WTC11 (cell line): Measurements from ENCODE around the gene CEACAM3.

Source experiments
- ETV6 ChIP-seq: sonication (generic); formaldehyde crosslinking; IDR thresholded peaks from 2 replicates; pipeline ENCODE4 v1.8.1; 2022; ENCODE audit warnings: mild to moderate bottlenecking, missing genetic modification reagents
- NFATC4 ChIP-seq: fragments of 250-450 bp; sonication (Bioruptor Pico); IDR thresholded peaks from 2 replicates; pipeline ENCODE4 v1.9.0; 2021; ENCODE audit warnings: mild to moderate bottlenecking
- NR2C2 ChIP-seq: sonication (generic); formaldehyde crosslinking; IDR thresholded peaks from 2 replicates; pipeline ENCODE4 v1.8.0; 2022; ENCODE audit warnings: mild to moderate bottlenecking, missing genetic modification reagents
- SMAD3 ChIP-seq: sonication (generic); formaldehyde crosslinking; IDR thresholded peaks from 2 replicates; pipeline ENCODE4 v1.8.0; 2022; ENCODE audit warnings: missing genetic modification reagents, mild to moderate bottlenecking, borderline replicate concordance
- SP1 ChIP-seq: sonication (generic); formaldehyde crosslinking; conservative IDR thresholded peaks from 2 replicates; pipeline ENCODE4 v1.8.1; 2022; ENCODE audit warnings: missing genetic modification reagents
- TEAD1 ChIP-seq: sonication (generic); formaldehyde crosslinking; IDR thresholded peaks from 2 replicates; pipeline ENCODE4 v1.8.0; 2022; ENCODE audit warnings: mild to moderate bottlenecking, missing genetic modification reagents
- ZNF263 ChIP-seq: sonication (generic); formaldehyde crosslinking; IDR thresholded peaks from 2 replicates; pipeline ENCODE4 v1.8.1; 2022; ENCODE audit warnings: low read depth, mild to moderate bottlenecking, moderate library complexity, missing genetic modification reagents
- TF ChIP-seq, protein P1 (sequence below): fragments of 200-600 bp; IDR thresholded peaks from 2 replicates; pipeline ENCODE4 v1.8.0; 2022; ENCODE audit warnings: antibody characterized with exemption
- TF ChIP-seq, protein P2 (sequence below): sonication (generic); formaldehyde crosslinking; IDR thresholded peaks from 2 replicates; pipeline ENCODE4 v1.8.1; 2022; ENCODE audit warnings: low read depth, missing genetic modification reagents, borderline replicate concordance
- TF ChIP-seq, protein P3 (sequence below): sonication (generic); formaldehyde crosslinking; conservative IDR thresholded peaks from 2 replicates; pipeline ENCODE4 v1.8.1; 2022; ENCODE audit warnings: mild to moderate bottlenecking, missing genetic modification reagents
- TF ChIP-seq, protein P4 (sequence below): sonication (generic); formaldehyde crosslinking; IDR thresholded peaks from 2 replicates; pipeline ENCODE4 v1.8.0; 2022; ENCODE audit warnings: mild to moderate bottlenecking, missing genetic modification reagents
- TF ChIP-seq, protein P5 (sequence below): sonication (generic); formaldehyde crosslinking; IDR thresholded peaks from 2 replicates; pipeline ENCODE4 v1.8.1; 2023; ENCODE audit warnings: mild to moderate bottlenecking, missing genetic modification reagents, moderate library complexity

DNA sequence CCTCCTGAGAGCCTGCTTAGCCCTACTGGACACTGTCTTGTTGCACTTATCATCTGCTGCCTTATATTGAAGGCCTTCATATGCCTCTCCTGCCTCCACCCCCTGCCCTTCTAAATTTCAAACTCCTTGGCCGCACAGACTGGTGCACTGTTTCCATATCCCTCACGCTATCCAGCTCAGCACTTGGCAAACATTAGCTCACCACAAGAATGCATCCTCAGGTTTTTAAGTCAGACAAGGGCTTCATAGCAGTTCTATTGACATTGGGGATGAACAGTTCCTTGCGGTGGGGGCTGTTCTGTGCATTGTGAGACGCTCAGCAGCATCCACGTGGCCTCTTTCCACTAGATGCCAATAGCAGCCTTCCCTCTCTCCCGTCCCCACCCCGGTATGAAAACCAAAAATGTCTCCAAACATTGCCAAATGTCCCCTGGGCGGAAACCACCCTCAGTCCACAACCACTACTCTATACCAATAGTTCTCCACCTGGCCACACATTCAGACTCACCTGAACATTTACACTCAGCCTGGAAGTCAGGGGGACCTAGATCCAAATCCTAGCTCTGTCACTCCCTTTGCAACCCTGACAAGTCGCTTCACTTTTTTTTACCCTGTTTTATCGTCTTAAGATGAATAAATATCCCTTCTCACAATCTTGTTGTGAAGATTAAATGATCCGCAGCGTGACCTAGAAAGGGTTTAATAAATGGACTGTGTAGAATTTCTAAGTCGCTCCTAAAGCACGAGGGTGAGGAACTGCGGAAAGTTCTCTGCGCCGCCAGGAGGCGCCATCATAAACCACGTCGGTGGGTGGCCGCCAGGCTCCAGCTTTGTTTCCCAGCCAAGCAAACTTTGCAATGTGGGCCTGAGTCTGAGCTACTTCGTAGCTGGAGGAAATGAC lies 3.6 kb upstream of the CEACAM3 start:
- TF ChIP-seq, protein P1, sequence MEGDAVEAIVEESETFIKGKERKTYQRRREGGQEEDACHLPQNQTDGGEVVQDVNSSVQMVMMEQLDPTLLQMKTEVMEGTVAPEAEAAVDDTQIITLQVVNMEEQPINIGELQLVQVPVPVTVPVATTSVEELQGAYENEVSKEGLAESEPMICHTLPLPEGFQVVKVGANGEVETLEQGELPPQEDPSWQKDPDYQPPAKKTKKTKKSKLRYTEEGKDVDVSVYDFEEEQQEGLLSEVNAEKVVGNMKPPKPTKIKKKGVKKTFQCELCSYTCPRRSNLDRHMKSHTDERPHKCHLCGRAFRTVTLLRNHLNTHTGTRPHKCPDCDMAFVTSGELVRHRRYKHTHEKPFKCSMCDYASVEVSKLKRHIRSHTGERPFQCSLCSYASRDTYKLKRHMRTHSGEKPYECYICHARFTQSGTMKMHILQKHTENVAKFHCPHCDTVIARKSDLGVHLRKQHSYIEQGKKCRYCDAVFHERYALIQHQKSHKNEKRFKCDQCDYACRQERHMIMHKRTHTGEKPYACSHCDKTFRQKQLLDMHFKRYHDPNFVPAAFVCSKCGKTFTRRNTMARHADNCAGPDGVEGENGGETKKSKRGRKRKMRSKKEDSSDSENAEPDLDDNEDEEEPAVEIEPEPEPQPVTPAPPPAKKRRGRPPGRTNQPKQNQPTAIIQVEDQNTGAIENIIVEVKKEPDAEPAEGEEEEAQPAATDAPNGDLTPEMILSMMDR = peak; percentile 71
- TF ChIP-seq NR2C2 (CRISPR knock-in tag) = no peak
- TF ChIP-seq ZNF263 (CRISPR knock-in tag) = no peak
- TF ChIP-seq, protein P2, sequence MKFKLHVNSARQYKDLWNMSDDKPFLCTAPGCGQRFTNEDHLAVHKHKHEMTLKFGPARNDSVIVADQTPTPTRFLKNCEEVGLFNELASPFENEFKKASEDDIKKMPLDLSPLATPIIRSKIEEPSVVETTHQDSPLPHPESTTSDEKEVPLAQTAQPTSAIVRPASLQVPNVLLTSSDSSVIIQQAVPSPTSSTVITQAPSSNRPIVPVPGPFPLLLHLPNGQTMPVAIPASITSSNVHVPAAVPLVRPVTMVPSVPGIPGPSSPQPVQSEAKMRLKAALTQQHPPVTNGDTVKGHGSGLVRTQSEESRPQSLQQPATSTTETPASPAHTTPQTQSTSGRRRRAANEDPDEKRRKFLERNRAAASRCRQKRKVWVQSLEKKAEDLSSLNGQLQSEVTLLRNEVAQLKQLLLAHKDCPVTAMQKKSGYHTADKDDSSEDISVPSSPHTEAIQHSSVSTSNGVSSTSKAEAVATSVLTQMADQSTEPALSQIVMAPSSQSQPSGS (CRISPR knock-in tag) = no peak
- no peak for TF ChIP-seq SP1 (CRISPR knock-in tag)
- TF ChIP-seq ETV6 (CRISPR knock-in tag) = no peak
- TF ChIP-seq, protein P3, sequence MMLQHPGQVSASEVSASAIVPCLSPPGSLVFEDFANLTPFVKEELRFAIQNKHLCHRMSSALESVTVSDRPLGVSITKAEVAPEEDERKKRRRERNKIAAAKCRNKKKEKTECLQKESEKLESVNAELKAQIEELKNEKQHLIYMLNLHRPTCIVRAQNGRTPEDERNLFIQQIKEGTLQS (CRISPR knock-in tag) = no peak
- no peak for TF ChIP-seq SMAD3
- TF ChIP-seq, protein P4, sequence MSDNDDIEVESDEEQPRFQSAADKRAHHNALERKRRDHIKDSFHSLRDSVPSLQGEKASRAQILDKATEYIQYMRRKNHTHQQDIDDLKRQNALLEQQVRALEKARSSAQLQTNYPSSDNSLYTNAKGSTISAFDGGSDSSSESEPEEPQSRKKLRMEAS (CRISPR knock-in tag) = no peak; the same call in 1 of the 2 replicates
- TF ChIP-seq, protein P5, sequence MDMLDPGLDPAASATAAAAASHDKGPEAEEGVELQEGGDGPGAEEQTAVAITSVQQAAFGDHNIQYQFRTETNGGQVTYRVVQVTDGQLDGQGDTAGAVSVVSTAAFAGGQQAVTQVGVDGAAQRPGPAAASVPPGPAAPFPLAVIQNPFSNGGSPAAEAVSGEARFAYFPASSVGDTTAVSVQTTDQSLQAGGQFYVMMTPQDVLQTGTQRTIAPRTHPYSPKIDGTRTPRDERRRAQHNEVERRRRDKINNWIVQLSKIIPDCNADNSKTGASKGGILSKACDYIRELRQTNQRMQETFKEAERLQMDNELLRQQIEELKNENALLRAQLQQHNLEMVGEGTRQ (CRISPR knock-in tag) = no peak
- TF ChIP-seq NFATC4 (CRISPR knock-in tag) = no peak
- no peak for TF ChIP-seq TEAD1 (CRISPR knock-in tag)
